HEK293 (cell line): ENCODE results near the gene HBA1.

ENCODE experiments used
- CTCF ChIA-PET: fragments of 350-600 bp; formaldehyde crosslinking; extraction: SDS; loops from one replicate; lab custom pipeline; 2021; ENCODE audit warnings: antibody characterized with exemption; lab: Yijun Ruan, JAX
- POLR2A ChIA-PET: fragments of 300-600 bp; formaldehyde crosslinking; extraction: SDS; loops from one replicate; lab custom pipeline; 2020; ENCODE audit warnings: antibody characterized with exemption, inconsistent platforms; lab: Yijun Ruan, JAX
- H3K27ac ChIP-seq: fragments of 200-500 bp; sonication (Bioruptor generic); 2 replicates; pipeline ENCODE4 v1.5.1; 2014; ENCODE audit warnings: low read depth, low read length, control low read depth, inconsistent platforms; ENCODE audit errors: extremely low read depth
- H3K36me3 ChIP-seq, 2 experiments: fragments of 200-500 bp in 1 of 2; sonication (Bioruptor generic) in 1 of 2; 1 replicate in 1 of 2; 2 replicates in 1 of 2; pipeline ENCODE4 v1.5.1; 2014 to 2017; ENCODE audit warnings: inconsistent platforms in 2 of 2, low read length in 2 of 2; ENCODE audit not compliant: control insufficient read depth in 2 of 2, insufficient read depth in 1 of 2
- H3K4me1 ChIP-seq: fragments of 200-500 bp; sonication (Bioruptor generic); 2 replicates; pipeline ENCODE4 v1.5.1; 2014; ENCODE audit warnings: mild to moderate bottlenecking, low read length, inconsistent platforms; ENCODE audit not compliant: control insufficient read depth, insufficient read depth
- H3K4me3 ChIP-seq: 2 replicates; pipeline ENCODE4 v1.5.1; 2011; ENCODE audit warnings: low read depth, mild to moderate bottlenecking, control low read depth, low read length, moderate library complexity
- H3K9me3 ChIP-seq: fragments of 200-500 bp; sonication (Bioruptor generic); 2 replicates; pipeline ENCODE4 v1.5.1; 2014; ENCODE audit warnings: low read depth, low read length, inconsistent platforms; ENCODE audit not compliant: control insufficient read depth, insufficient read depth
- BCL6B ChIP-seq: fragments of 450-650 bp; formaldehyde crosslinking; IDR thresholded peaks from 2 replicates; pipeline ENCODE4 v1.5.1; 2017; ENCODE audit warnings: missing biosample characterization, missing genetic modification characterization
- CTCF ChIP-seq: fragments of 450-650 bp; formaldehyde crosslinking; IDR thresholded peaks from 2 replicates; pipeline ENCODE4 v1.5.1; 2016; ENCODE audit warnings: missing biosample characterization, missing genetic modification characterization
- EGR2 ChIP-seq: fragments of 450-650 bp; formaldehyde crosslinking; IDR thresholded peaks from 2 replicates; pipeline ENCODE4 v1.5.1; 2016; ENCODE audit warnings: low read depth, missing biosample characterization, missing genetic modification characterization
- KLF8 ChIP-seq: fragments of 450-650 bp; formaldehyde crosslinking; IDR thresholded peaks from 2 replicates; pipeline ENCODE4 v1.5.1; 2016; ENCODE audit warnings: missing biosample characterization, missing genetic modification characterization
- SP2 ChIP-seq: fragments of 450-650 bp; formaldehyde crosslinking; IDR thresholded peaks from 2 replicates; pipeline ENCODE4 v1.5.1; 2016; ENCODE audit warnings: missing biosample characterization, missing genetic modification characterization
- YY2 ChIP-seq: fragments of 450-650 bp; formaldehyde crosslinking; IDR thresholded peaks from 2 replicates; pipeline ENCODE4 v1.5.1; 2016; ENCODE audit warnings: missing biosample characterization, missing genetic modification characterization
- ZBTB49 ChIP-seq: fragments of 450-650 bp; formaldehyde crosslinking; IDR thresholded peaks from 2 replicates; pipeline ENCODE4 v1.5.1; 2016; ENCODE audit warnings: missing biosample characterization, missing genetic modification characterization, low read depth
- ZNF138 ChIP-seq: fragments of 450-650 bp; formaldehyde crosslinking; IDR thresholded peaks from 2 replicates; pipeline ENCODE4 v1.5.1; 2016; ENCODE audit warnings: missing biosample characterization, missing genetic modification characterization, borderline replicate concordance
- ZNF146 ChIP-seq: fragments of 450-650 bp; formaldehyde crosslinking; IDR thresholded peaks from 2 replicates; pipeline ENCODE4 v1.5.1; 2016; ENCODE audit warnings: missing biosample characterization, missing genetic modification characterization
- ZNF155 ChIP-seq: fragments of 450-650 bp; formaldehyde crosslinking; IDR thresholded peaks from 2 replicates; pipeline ENCODE4 v1.5.1; 2016; ENCODE audit warnings: missing biosample characterization, missing genetic modification characterization
- ZNF2 ChIP-seq: fragments of 450-650 bp; formaldehyde crosslinking; IDR thresholded peaks from 2 replicates; pipeline ENCODE4 v1.5.1; 2016; ENCODE audit warnings: missing biosample characterization, missing genetic modification characterization
- ZNF239 ChIP-seq: fragments of 450-650 bp; formaldehyde crosslinking; IDR thresholded peaks from 2 replicates; pipeline ENCODE4 v1.5.1; 2016; ENCODE audit warnings: missing biosample characterization, missing genetic modification characterization
- ZNF423 ChIP-seq: fragments of 450-650 bp; formaldehyde crosslinking; IDR thresholded peaks from 2 replicates; pipeline ENCODE4 v1.5.1; 2016; ENCODE audit warnings: missing biosample characterization, missing genetic modification characterization
- ZNF473 ChIP-seq: fragments of 450-650 bp; formaldehyde crosslinking; IDR thresholded peaks from 2 replicates; pipeline ENCODE4 v1.5.1; 2017; ENCODE audit warnings: missing biosample characterization, missing genetic modification characterization
- ZNF670 ChIP-seq: fragments of 450-650 bp; formaldehyde crosslinking; IDR thresholded peaks from 2 replicates; pipeline ENCODE4 v1.5.1; 2016; ENCODE audit warnings: missing biosample characterization, missing genetic modification characterization, low read depth
- ZNF830 ChIP-seq: fragments of 450-650 bp; IDR thresholded peaks from 2 replicates; pipeline ENCODE4 v1.5.0; 2018; ENCODE audit warnings: missing biosample characterization, missing genetic modification characterization, low read depth, mild to moderate bottlenecking, moderate library complexity
- ZSCAN30 ChIP-seq: fragments of 450-650 bp; IDR thresholded peaks from 2 replicates; pipeline ENCODE4 v1.5.1; 2018; ENCODE audit warnings: missing biosample characterization, mild to moderate bottlenecking, missing genetic modification characterization, moderate library complexity

Gene HBA1

GRCh38 chr16:178668-179015 lies 2.2 kb downstream of the HBA1 start:
- POLR2A ChIA-PET: no interaction called here

GRCh38 chr16:179211-180092 lies 3.0 kb downstream of the HBA1 start:
- H3K27ac ChIP-seq: no peak overlapping the region
- no peaks in the 10 kb centered on the region for H3K9me3 ChIP-seq
- TF ChIP-seq CTCF (tag by site-specific recombination): no peak
- 0 out of 2 replicates have a peak, but pooled peaks have one; percentile 29 for TF ChIP-seq ZNF146 (tag by site-specific recombination)
- peaks cover 0 to 4% of the 10 kb centered on the region in 2 experiments; a peak in 2 of 3 replicates for H3K36me3 ChIP-seq
- no peak overlapping the region for H3K4me3 ChIP-seq
- CTCF ChIA-PET: interaction anchor here (0.6 to 1.8 kb wide), 7 partner anchors 46 to 114 kb away, joined by 3 to 17 read pairs (median 5); no protein-coding TSS in a partner anchor
- POLR2A ChIA-PET: no interaction called here
- H3K4me1 ChIP-seq: peaks cover 5% of the 10 kb centered on the region; the same call in 1 of the 2 replicates

More at GRCh38 chr16:178668-179015, 2.2 kb downstream of the HBA1 start:
- CTCF ChIA-PET: interaction anchor here (1.2 to 1.4 kb wide), 2 partner anchors 64 to 72 kb away, joined by 3 to 11 read pairs; no protein-coding TSS in a partner anchor
- TF ChIP-seq ZNF670 (tag by site-specific recombination) (no peak), ZSCAN30 (tag by site-specific recombination) (no peak), ZNF239 (tag by site-specific recombination) (no peak), ZNF830 (tag by site-specific recombination) (no peak), ZNF155 (tag by site-specific recombination) (no peak), ZNF138 (no peak), BCL6B (tag by site-specific recombination) (no peak), ZBTB49 (tag by site-specific recombination) (no peak), ZNF2 (tag by site-specific recombination) (no peak), EGR2 (tag by site-specific recombination) (no peak), YY2 (no peak), KLF8 (tag by site-specific recombination) (no peak), SP2 (no peak), ZNF423 (tag by site-specific recombination) (no peak), ZNF473 (tag by site-specific recombination) (no peak)
- peaks cover 5% of the 10 kb centered on the region; the same call in 1 of the 2 replicates for H3K4me1 ChIP-seq
- H3K27ac ChIP-seq: no peak overlapping the region
- H3K36me3 ChIP-seq: no peaks in the 10 kb centered on the region; a peak in 1 of 3 replicates
- no peak overlapping the region for H3K4me3 ChIP-seq
- no peaks in the 10 kb centered on the region for H3K9me3 ChIP-seq
